ENCODE measurements around the gene E2F8.
A peak's percentile ranks its signal among the peaks of the same experiment; 100 is the strongest.

The E2F8 gene, protein sequence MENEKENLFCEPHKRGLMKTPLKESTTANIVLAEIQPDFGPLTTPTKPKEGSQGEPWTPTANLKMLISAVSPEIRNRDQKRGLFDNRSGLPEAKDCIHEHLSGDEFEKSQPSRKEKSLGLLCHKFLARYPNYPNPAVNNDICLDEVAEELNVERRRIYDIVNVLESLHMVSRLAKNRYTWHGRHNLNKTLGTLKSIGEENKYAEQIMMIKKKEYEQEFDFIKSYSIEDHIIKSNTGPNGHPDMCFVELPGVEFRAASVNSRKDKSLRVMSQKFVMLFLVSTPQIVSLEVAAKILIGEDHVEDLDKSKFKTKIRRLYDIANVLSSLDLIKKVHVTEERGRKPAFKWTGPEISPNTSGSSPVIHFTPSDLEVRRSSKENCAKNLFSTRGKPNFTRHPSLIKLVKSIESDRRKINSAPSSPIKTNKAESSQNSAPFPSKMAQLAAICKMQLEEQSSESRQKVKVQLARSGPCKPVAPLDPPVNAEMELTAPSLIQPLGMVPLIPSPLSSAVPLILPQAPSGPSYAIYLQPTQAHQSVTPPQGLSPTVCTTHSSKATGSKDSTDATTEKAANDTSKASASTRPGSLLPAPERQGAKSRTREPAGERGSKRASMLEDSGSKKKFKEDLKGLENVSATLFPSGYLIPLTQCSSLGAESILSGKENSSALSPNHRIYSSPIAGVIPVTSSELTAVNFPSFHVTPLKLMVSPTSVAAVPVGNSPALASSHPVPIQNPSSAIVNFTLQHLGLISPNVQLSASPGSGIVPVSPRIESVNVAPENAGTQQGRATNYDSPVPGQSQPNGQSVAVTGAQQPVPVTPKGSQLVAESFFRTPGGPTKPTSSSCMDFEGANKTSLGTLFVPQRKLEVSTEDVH

DNA sequence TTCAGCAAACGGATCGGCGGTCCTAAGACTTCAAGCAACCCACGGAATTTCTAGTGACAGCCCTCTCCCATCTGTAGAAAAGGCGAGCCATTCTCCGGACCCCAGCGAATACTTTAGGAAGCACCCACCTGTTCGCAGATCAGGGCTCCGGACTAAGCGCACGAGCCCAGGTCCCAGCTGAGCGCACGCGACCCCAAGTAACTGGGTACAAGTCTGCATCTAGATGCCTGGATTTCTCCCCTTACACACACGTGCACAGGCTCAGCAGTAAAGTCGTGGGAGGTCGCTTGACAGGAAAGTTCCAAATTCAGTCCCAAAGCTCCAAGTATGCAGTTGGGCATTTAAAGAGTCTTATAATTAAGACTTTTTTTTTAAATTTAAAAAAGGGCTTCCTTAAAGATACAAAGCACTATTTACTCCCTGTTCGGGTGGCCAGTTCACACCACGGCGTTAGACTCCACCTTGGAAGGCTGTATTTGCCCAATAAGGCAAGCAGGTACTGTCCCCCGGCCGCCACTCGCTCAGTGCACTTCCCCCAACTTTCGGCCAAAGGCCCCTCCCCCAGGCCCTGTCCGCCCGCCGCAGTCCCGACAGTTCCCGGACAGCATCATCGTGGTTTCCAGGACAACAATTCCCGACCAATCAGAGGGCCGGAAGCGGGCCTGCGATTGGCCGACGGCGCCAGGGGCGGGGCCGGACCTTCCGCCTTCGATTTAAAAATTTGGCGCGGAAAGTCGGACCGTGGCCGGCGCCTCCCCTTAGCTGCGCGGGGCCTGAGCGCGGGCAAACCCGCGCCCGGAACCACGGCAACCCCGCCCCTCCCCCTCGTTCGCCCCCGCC lies at the start of gene E2F8:
Gene E2F8, minus strand, starts transcription at position 526 of the 840 bp plus-strand sequence. CDS start 824 bp downstream, outside the sequence.
- peak within 1 kb of the TSS; percentile 99 for H3K9ac ChIP-seq (ENCODE audit: low read depth, low read length)
- H3K4me1 ChIP-seq (ENCODE audit: insufficient read depth, low read length): peaks cover 37% of the 10 kb centered on the region
- H3K9me3 ChIP-seq (ENCODE audit: insufficient read depth, low read length, severe bottlenecking): no peaks in the 10 kb centered on the region
- H3K4me3 ChIP-seq (ENCODE audit: low read depth in 1 of 2, low read length in 2 of 2): peak within 1 kb of the TSS; percentile 93 to 99
- no peaks in the 10 kb centered on the region for H3K27me3 ChIP-seq (ENCODE audit: insufficient read depth, low read length, poor library complexity)
- peaks cover 36% of the 10 kb centered on the region for H3K79me2 ChIP-seq (ENCODE audit: insufficient read depth, low read length)
- H3K36me3 ChIP-seq (ENCODE audit: insufficient read depth, low read length): peaks cover 41% of the 10 kb centered on the region
- H3K4me2 ChIP-seq (ENCODE audit: insufficient read depth, low read length): peak within 1 kb of the TSS; percentile 93
- peak within 1 kb of the TSS; percentile 94 for H3K27ac ChIP-seq (ENCODE audit: low read length)
- DNase-seq (peak; percentile 92), ATAC-seq (ENCODE audit: insufficient read depth, low read depth) (peak; percentile 77)
- peak within 1 kb of the TSS; percentile 90 for H2AFZ ChIP-seq (ENCODE audit: low read depth, low read length)
- no peaks in the 10 kb centered on the region for H4K20me1 ChIP-seq (ENCODE audit: insufficient read depth, low read length)
- no peak for TF ChIP-seq EZH2 (IDR thresholded peaks at IDR 0.05; ENCODE audit: borderline replicate concordance, low read depth, low read length, severe bottlenecking)
- TF ChIP-seq, protein P1, sequence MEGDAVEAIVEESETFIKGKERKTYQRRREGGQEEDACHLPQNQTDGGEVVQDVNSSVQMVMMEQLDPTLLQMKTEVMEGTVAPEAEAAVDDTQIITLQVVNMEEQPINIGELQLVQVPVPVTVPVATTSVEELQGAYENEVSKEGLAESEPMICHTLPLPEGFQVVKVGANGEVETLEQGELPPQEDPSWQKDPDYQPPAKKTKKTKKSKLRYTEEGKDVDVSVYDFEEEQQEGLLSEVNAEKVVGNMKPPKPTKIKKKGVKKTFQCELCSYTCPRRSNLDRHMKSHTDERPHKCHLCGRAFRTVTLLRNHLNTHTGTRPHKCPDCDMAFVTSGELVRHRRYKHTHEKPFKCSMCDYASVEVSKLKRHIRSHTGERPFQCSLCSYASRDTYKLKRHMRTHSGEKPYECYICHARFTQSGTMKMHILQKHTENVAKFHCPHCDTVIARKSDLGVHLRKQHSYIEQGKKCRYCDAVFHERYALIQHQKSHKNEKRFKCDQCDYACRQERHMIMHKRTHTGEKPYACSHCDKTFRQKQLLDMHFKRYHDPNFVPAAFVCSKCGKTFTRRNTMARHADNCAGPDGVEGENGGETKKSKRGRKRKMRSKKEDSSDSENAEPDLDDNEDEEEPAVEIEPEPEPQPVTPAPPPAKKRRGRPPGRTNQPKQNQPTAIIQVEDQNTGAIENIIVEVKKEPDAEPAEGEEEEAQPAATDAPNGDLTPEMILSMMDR (IDR thresholded peaks at IDR 0.05; ENCODE audit: borderline replicate concordance, extremely low read depth, low read length, poor library complexity, severe bottlenecking): no peak

DNA sequence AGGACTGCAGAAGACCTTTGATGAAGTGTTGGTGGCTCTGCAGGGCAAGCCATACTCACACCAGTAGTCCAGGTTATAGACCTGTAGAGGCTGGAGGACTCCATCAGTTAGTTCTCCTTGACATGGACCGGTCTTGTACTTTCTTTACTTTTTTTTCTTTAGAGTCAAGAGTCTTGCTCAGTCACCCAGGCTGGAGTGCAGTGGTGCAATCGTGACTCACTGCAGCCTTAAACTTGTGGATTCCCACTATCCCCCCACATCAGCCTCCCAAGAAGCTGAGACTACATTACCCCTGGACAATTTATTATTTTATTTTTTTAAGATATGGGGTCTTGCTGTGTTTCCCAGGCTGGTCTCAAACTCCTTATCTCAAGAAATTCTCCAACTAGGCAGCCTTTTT lies 49.6 kb upstream of the E2F8 start:
- no peak overlapping the region for H3K27ac ChIP-seq (ENCODE audit: low read length)
- H3K9me3 ChIP-seq (ENCODE audit: insufficient read depth, low read length, severe bottlenecking): no peaks in the 10 kb centered on the region
- peaks cover 19% of the 10 kb centered on the region for H3K27me3 ChIP-seq (ENCODE audit: insufficient read depth, low read length, poor library complexity)
- no peak overlapping the region for H3K4me3 ChIP-seq (ENCODE audit: low read depth in 1 of 2, low read length in 2 of 2)
- H3K36me3 ChIP-seq (ENCODE audit: insufficient read depth, low read length): no peaks in the 10 kb centered on the region
- DNase-seq (no peak), ATAC-seq (ENCODE audit: insufficient read depth, low read depth) (no peak)
- no peaks in the 10 kb centered on the region for H3K79me2 ChIP-seq (ENCODE audit: insufficient read depth, low read length)
- no peak overlapping the region for H3K4me2 ChIP-seq (ENCODE audit: insufficient read depth, low read length)
- no peaks in the 10 kb centered on the region for H4K20me1 ChIP-seq (ENCODE audit: insufficient read depth, low read length)
- no peaks in the 10 kb centered on the region for H3K4me1 ChIP-seq (ENCODE audit: insufficient read depth, low read length)
- no peak overlapping the region for H3K9ac ChIP-seq (ENCODE audit: low read depth, low read length)
- no peak overlapping the region for H2AFZ ChIP-seq (ENCODE audit: low read depth, low read length)
- no peak for TF ChIP-seq EZH2 (IDR thresholded peaks at IDR 0.05; ENCODE audit: borderline replicate concordance, low read depth, low read length, severe bottlenecking)
- TF ChIP-seq, protein P1 (IDR thresholded peaks at IDR 0.05; ENCODE audit: borderline replicate concordance, extremely low read depth, low read length, poor library complexity, severe bottlenecking): no peak

DNA sequence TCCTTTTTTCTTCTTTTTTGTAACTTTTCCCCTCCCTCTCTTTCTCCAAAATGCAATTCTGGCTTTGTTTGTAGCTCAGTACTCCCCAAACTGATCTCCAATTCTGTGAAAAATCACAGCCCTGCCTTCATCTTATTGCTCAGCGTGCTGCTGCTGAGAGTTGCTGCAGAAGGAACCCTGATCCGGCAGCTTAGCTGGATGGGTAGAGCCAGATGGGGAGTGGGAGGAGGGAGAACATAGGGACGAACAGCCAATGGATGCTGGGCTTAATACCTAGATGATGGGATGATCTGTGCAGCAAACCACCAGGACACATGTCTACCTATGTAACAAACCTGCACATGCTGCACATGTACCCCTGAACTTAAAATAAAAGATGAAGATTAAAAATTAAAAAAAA lies 47.5 kb upstream of the E2F8 start:
- TF ChIP-seq EZH2 (IDR thresholded peaks at IDR 0.05; ENCODE audit: borderline replicate concordance, low read depth, low read length, severe bottlenecking): no peak
- TF ChIP-seq, protein P1 (IDR thresholded peaks at IDR 0.05; ENCODE audit: borderline replicate concordance, extremely low read depth, low read length, poor library complexity, severe bottlenecking): no peak
- H2AFZ ChIP-seq (ENCODE audit: low read depth, low read length): no peak overlapping the region
- H3K27ac ChIP-seq (ENCODE audit: low read length): no peak overlapping the region
- no peaks in the 10 kb centered on the region for H3K9me3 ChIP-seq (ENCODE audit: insufficient read depth, low read length, severe bottlenecking)
- H3K4me1 ChIP-seq (ENCODE audit: insufficient read depth, low read length): peaks cover 3% of the 10 kb centered on the region; the same call in 1 of the 2 replicates
- DNase-seq: no peak
- no peak overlapping the region for H3K4me2 ChIP-seq (ENCODE audit: insufficient read depth, low read length)
- H3K27me3 ChIP-seq (ENCODE audit: insufficient read depth, low read length, poor library complexity): peaks cover 19% of the 10 kb centered on the region
- H3K9ac ChIP-seq (ENCODE audit: low read depth, low read length): no peak overlapping the region
- no peaks in the 10 kb centered on the region for H3K36me3 ChIP-seq (ENCODE audit: insufficient read depth, low read length)
- no peaks in the 10 kb centered on the region for H4K20me1 ChIP-seq (ENCODE audit: insufficient read depth, low read length)
- ATAC-seq (ENCODE audit: insufficient read depth, low read depth): no peak
- H3K4me3 ChIP-seq (ENCODE audit: low read depth in 1 of 2, low read length in 2 of 2): no peak overlapping the region
- no peaks in the 10 kb centered on the region for H3K79me2 ChIP-seq (ENCODE audit: insufficient read depth, low read length)
